Brain microvascular endothelial cell (primary cell): Measurements from ENCODE around the gene DSE.

Source experiments
- DNase-seq: peaks from one replicate; pipeline ENCODE4 v3.0.0-alpha.2; 2020
- H3K27ac ChIP-seq: fragments of 250-450 bp; sonication (Bioruptor Pico); 2 replicates; pipeline ENCODE4 v1.5.1; 2020; ENCODE audit warnings: mild to moderate bottlenecking, moderate library complexity
- H3K27me3 ChIP-seq: fragments of 250-450 bp; sonication (Bioruptor Pico); replicated peaks from 2 replicates; pipeline ENCODE4 v1.5.1; 2020; ENCODE audit warnings: mild to moderate bottlenecking
- H3K36me3 ChIP-seq: fragments of 250-450 bp; sonication (Bioruptor Pico); replicated peaks from 2 replicates; pipeline ENCODE4 v1.5.1; 2020; ENCODE audit warnings: mild to moderate bottlenecking
- H3K4me3 ChIP-seq: 2 replicates; pipeline ENCODE4 v1.5.1; 2011; ENCODE audit warnings: low read depth, mild to moderate bottlenecking, control low read depth, low read length, moderate library complexity
- in situ Hi-C: cut with HindIII; loops from 2 replicates; pipeline ENCODE4 v1.10.0; 2017; ENCODE audit warnings: low sequenced_read_pairs, low pct_ligation_motif_present
- TF ChIP-seq, protein P1 (sequence below): IDR thresholded peaks from 2 replicates; pipeline ENCODE4 v1.5.1; 2011; ENCODE audit warnings: low read depth, mild to moderate bottlenecking, moderate library complexity, low read length, control low read depth, inconsistent platforms; ENCODE audit errors: missing control alignments

DSE gene

GRCh38 chr6:116403205-116403604, 32.5 kb downstream of the DSE start:
- Histone ChIP-seq H3K4me3 (no peak overlapping the region), H3K36me3 (peaks cover 4% of the 10 kb centered on the region), H3K27me3 (no peaks in the 10 kb centered on the region), H3K27ac (no peak overlapping the region)
- in situ Hi-C loops, result no loop called here
- TF ChIP-seq, protein P1, sequence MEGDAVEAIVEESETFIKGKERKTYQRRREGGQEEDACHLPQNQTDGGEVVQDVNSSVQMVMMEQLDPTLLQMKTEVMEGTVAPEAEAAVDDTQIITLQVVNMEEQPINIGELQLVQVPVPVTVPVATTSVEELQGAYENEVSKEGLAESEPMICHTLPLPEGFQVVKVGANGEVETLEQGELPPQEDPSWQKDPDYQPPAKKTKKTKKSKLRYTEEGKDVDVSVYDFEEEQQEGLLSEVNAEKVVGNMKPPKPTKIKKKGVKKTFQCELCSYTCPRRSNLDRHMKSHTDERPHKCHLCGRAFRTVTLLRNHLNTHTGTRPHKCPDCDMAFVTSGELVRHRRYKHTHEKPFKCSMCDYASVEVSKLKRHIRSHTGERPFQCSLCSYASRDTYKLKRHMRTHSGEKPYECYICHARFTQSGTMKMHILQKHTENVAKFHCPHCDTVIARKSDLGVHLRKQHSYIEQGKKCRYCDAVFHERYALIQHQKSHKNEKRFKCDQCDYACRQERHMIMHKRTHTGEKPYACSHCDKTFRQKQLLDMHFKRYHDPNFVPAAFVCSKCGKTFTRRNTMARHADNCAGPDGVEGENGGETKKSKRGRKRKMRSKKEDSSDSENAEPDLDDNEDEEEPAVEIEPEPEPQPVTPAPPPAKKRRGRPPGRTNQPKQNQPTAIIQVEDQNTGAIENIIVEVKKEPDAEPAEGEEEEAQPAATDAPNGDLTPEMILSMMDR, result no peak
- no peak for DNase-seq

DNA sequence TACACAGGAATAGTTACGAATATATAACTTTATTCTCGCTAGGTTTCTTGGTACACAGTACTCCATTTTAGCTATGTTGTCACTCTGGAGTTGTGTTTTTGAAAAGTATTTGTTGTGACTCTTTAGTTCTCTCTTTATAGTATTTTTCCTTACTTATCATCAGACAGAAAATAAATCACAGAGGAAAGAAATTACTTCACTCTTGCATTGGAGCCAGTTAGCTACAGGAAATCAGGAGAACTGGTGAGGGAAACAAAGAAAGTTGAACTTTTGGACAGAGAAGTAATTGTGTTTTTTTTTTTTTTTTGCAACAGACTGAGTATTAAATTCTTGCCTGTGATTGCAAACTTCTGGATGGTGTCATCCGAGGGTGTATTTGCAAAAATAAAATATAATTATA, 33.9 kb downstream of the DSE start:
- H3K27ac ChIP-seq, result no peak overlapping the region
- peaks cover 5% of the 10 kb centered on the region for H3K36me3 ChIP-seq
- in situ Hi-C loops, result no loop called here
- no peaks in the 10 kb centered on the region for H3K27me3 ChIP-seq
- no peak for DNase-seq
- no peak overlapping the region for H3K4me3 ChIP-seq
- TF ChIP-seq, protein P1, result no peak

DNA sequence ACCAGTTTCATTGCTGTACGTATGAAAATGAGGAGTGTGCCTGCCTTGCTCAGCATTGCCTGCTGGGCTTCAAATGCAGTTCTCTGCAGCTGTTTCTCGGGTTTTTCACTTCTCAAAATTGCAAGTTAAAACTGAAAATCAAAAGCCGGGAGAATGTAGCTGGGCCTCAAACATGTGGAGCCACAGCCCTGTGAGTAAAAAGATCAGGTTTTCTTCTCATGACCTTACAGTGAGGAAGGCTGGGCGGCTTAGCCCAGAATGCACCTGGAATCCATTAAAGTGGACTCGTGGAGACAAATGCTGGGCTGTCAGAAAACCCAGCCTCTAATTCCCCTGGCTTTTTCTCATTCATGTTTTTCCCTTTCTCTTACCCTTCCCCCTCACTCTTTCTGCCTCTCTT, 34.4 kb downstream of the DSE start:
- TF ChIP-seq, protein P1, result no peak
- in situ Hi-C loops, result no loop called here
- Histone ChIP-seq H3K27me3 (no peaks in the 10 kb centered on the region), H3K36me3 (peaks cover 5% of the 10 kb centered on the region), H3K27ac (no peak overlapping the region), H3K4me3 (no peak overlapping the region)
- DNase-seq, result no peak

DNA sequence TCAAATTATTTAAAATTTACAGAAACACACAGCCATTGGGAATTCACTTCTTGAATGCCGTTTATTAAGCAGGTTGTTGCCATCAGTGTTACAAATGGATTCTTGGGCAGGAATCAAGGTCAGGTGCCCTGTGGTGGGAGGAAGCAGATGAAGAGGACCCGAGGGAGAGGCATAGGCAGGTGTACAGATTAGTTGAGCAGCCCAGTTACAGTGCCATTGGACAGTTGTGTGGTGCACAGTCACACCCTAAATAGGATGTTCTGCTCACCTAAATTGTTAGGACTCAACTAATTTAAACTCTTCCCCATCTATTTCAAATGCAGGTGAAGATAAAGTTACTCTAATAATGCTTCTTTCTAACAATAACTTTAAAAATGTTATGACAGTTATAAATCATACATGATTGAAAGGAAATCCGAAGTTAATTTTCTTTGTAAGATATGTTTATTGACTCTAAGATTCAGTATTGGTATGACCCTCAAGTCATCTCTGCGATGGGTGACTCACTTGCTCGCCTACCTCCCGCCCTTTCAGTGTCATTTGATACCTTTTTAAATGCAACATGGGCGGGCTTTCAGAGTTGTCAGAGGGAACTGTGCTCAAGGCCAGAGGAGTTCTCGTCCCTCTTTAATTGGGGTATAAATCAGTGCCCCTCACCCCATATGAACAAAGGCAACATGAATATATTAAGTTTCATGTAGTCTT, 35.1 kb downstream of the DSE start:
- no peaks in the 10 kb centered on the region for H3K27me3 ChIP-seq
- TF ChIP-seq, protein P1, result no peak
- DNase-seq, result peak; percentile 62
- in situ Hi-C loops, result no loop called here
- peaks cover 5% of the 10 kb centered on the region for H3K36me3 ChIP-seq
- H3K27ac ChIP-seq, result peak overlapping the region; percentile 58
- no peak overlapping the region for H3K4me3 ChIP-seq

- TF ChIP-seq, protein P1, result no peak
- no peak overlapping the region for H3K4me3 ChIP-seq
- peak overlapping the region; percentile 58 for H3K27ac ChIP-seq
- DNase-seq, result no peak
- in situ Hi-C loops, result no loop called here
- no peaks in the 10 kb centered on the region for H3K27me3 ChIP-seq
- peaks cover 5% of the 10 kb centered on the region for H3K36me3 ChIP-seq
These were observed 36.1 kb downstream of the DSE start for GRCh38 chr6:116406678-116407345.
